ENCODE measurements around the gene CRAT.

The CRAT gene

DNA sequence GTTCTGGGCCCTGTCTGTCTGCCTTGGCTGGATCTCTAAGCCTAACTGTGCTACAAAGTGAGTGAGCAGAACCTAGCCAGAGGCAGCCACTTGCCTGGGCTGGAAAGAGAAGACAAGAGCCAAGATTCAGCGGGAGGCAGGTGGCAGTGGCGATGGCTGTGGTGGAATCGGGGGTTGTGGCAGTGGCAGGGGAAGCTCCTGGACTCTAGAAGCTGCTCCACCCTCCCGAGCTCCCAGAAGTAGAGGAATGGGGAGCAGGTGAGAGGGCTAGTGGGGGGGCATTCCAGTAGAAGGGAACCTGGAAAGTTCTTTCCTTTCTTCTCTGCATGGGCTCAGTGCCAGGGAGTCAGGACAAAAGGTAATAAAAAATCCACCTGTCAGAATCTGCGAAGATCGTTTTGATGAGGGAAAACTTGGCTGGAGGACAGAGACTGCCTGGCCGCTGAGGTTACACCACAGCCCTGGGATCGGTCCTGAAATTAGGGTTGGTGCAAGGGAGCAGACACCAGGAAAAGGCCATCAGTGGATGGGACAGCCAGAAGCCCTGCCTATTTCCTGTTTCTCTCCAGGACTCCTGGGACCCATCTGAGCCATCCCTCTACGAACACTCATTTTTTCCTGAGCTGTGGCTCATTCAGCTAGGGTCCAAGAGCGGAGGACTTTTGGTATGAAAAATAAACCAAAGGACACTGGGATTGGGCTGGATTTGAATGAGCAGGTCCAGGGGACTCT, 1.6 kb downstream of the CRAT start:
- DNase-seq: no peak

DNA sequence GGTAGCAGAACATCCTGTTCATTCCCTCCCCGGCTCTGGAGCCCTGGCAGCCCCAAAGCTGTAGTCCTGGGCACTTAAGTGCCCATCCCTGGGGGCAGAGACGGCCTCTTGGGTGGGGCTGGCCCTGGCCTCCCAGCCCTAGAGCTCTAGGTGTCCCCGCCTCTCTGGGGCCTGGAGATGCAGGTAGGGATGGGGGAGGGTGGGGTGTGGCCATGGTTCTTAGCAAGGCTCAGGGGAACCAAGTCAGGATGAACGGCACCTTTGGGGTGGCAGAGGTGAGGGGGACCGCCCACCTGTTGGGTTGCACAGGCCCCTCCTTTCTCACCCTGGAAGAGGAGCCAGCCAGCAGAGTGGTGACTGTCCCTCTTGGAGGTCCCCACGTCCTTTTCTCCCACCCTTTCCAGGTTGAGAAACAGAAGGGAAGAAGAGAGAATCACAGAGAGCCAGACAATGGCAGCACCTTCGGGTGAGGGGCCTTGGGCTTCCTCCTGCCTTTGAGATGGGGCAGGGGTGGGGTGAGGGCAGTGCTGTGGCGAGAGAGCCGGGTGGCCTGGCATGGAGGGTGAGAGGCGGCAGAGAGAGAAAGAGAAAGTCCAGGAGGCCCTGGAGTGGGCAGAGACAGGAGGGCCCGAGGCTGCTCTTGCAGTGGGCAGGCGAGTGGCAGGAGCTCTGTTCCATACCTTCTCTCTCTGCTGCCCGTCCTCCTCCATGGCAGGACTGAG, 2.3 kb downstream of the CRAT start:
- DNase-seq: no peak

DNA sequence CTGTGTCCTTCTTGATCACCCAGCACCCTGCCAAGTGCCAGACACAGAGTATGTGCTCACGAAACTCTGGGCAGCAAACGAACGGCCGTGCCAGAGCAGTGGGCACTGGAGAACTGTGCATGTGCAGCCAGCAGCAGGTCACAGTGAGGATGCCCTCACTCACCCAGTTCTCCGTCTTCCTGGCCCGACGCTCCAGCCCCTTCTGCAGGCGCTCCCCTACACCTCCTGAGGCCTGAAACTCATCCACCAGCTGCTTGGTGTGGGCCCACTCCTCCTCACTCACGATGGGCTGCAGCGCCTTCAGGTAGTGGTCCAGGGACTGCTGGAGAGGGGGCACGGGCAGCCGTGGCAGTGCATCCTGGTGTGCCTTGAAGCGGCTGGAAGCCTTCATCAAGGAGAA, 2.9 kb downstream of the CRAT start:
- DNase-seq: no peak

DNA sequence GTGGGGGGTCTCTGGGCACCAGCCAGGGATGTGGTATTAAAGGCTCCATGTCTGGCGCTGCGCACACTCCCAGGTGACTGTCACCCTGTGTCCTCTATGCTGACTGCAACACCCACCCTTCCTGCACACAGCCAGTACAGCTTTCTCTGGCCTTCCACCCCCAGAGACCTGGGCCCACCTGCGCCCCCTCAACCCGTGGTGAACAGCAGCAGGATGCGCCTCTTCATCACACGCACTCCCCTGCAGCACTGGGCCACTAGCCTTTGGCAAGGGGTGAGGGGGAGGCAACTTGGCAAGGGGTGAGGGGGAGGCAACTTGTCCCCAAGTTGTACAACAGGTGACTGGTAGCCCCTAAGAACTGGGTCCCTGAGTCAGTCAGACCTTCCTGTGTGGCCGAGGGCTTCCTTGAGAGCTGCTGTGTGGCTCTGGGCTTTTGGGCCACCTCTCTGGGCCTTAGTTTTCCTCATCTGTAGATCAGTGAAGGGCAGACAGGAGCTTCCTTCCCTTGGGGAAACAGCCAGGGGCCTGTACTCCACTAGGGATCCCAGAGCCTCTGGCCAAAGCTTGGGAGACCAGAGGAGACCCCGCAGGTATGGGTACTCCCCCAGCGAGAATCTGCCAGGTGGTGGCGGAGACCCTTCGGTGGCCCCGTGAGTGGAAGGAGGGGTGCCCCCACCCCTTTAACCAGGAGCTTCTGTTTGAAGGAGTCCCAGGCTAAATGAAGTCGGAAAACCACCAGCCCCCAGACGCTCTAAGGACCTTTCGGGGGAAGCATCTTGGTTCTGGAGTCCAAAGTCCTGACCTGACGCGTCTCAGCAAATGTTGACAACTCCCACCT, 4.5 kb downstream of the CRAT start:
- no peak for DNase-seq

DNA sequence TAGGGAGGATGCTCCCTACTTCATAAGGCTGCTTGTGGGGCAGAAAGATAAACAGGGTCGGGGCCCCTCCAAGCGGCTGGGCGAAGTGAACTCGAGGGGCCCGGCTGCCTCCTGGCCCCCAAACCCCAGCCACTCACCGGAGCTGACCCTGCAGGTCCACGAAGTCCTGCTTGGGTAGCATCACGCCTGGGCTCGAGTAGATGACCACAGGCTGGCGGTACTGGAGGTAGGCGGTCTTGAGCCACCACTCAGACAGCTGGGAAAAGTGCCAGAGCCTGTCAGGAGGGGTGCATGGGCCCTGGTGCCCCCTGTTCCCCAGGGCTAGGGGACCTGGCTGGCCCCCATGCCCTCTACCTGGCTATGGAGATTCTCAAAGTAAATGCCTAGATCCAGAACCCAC, 6.5 kb downstream of the CRAT start:
- no peak for DNase-seq

DNA sequence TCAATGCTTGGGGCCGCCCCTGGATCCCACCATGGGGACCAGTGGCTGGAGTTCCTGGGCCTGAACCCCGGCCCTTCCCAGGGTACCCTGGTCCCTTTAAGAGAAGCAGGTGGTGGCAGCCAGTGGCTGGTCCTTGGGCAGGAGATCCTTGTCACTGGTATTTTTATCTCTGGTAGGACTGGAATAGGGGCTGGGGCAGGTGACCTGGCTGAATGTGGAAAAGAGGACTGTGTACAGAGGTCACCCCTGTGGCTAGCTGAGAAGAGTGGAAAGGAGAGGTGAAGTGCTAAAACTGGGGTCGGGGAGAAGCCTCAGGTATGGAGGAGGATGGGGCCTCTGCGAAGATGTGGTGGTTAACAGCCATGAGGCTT, 7.0 kb downstream of the CRAT start:
- no peak for DNase-seq

DNA sequence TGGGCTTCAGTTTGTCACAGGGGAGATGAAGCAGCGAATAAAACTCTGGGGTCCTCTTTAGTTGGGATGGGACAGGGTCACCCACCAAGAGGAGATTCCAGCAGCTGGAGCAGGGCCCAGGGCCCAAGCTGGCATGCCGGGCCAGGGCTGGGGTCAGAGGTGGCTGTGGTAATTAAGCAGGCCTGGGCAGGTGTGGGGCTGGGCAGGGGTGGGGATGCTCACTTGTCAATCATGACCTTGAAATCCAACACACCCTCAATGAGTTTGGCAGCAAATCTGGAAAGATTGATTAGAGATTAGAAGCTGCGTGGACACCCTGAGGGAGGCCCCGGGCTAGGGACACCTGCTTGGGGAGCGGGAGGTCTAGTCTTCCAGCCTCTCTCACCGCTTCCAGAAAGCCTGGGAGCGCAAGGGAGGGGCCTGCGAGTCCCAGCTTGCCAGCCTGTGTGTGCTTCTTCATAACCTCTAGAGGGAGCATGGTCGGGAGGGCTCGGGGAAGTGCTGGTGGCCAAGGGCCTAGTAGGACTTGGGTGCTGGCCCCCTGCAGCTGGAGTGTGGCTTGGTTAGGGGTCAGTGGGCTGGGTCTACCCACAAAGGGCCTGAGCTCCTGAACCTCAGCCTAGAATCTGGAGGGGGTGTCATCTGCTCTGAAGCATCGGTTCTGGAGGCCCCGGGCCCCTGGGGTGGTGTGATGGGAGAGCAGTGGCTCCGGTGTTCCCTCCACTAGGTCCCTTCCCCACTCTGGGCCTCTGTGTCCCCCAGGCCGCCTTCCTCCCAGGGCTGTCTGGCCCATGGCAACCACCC, 7.6 kb downstream of the CRAT start:
- DNase-seq: peak; percentile 51

DNA sequence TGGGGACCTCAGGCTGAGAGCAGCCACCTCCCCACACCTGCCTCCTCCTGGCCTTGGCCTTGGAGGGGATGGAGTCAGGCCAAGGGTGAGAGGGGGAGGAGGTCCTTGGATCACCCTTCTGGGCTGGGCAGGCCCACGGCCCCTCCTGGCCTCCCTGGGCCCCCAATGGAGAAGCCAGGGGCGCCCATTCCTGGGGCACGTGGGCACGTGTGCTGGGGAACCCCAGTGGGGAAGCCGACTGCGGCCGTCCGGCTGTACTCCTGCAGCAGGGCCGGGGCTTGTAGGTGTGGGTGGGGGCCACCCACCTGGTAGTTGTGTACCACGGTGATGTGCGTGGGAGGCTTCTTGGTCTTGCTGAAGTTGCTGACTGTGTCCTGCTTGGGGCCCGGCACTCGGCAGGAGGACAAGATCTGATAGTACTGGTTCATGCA, 8.5 kb downstream of the CRAT start:
- no peak for DNase-seq

DNA sequence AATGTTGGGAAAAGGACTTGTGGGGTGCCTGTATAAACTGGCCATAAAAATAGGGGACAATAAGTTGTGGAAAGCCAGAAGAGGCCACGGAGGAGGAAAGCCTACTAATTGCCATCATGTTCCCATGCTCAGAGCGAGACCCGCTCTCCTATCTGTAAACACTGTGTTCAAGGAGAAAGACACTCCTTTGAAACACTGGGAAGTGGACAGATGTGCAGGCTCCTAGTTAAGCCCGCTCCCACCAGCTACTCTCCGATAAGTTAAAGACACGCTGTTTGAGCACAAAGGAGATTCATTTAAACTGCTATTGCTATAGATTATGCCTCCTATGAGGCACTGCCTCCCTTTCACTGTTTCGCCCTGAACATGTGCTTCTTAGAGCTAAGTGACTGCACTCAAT, 9.3 kb downstream of the CRAT start:
- DNase-seq: no peak

DNA sequence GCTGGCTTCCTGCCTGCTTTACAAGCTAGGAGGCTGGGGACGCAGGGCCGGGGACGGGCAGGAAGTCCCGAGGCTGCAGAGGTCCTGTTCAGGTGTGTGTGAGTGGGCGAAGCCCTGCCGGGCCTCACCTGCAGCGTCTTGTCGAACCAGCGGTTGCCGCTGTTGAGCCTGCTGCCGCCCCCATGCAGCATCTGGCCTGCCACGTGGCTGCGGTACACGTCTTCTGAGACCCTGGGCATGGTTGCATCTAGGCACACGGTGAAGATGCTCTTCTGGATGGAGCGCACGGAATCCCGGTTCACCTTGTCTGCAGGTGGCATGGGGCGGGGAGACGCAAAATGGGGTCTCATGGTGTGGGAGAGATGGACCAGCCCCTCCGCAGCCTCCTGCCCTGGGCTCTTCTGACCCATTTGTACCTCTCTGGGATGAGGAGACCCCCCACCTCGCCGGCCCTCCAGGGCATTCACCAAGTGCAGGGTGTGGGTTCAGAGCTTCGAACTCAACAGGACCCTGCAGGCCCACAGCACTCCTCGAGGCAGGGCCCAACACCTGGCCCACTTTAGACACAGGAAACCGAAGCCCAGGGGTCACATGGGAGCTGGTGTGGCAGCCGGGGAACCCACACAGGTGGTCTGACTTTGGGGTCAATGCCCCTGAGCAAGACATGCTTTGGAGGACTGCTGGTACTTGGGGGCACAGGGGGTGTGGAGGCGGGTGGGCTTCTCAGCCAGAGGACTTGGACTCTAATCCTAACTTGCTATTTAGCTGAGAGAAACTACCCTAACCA, 10.0 kb downstream of the CRAT start:
- no peak for DNase-seq

DNA sequence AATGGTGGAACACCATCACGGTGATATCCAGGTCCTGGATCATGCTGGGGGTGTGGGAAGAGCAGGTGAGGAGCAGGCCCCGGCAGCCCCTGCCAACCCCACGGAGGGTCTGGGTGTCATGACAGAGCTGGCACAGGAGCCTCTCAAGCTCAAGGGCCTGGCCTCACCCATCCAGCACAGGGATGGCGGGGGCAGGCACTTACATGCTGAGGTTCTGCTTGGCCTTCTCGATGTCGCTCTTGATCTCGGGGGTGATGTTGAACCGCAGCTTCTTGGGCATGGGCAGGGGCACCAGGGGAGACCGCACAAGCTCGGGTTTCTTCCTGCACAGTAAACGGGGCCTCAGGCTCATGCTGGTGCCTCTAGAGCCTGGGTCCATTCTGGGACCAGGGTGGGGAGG, 12.3 kb downstream of the CRAT start:
- no peak for DNase-seq

DNA sequence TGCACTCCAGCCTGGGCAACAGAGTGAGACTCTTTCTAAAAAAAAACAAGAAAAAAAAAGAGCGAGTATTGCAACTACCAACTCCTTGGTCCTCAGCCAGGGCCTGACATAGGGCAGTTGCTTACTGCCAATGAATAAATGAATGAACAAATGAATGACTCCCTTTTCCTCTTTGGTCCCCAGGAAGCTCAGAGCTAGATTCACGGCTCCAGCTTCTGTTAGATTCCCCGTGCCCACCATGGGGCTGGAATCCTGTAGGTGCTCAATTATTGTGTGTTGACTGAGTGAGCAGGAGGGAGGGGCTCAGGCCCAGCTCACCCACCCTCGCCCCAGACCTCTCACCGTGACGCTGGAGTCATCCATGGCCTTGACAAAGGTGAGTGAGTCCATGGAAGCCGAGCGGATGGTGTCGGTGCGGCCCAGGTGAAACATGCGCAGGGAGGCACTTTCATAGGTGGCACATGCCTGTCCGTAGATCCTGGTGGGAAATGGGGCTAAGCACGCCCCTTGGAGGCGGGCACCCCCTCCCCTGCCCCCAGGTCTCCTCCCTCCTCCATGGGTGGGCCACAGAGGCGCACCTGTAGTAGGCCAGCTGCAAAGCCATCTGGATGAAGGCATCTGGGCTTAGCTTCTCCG, 12.8 kb downstream of the CRAT start:
- no peak for DNase-seq

DNA sequence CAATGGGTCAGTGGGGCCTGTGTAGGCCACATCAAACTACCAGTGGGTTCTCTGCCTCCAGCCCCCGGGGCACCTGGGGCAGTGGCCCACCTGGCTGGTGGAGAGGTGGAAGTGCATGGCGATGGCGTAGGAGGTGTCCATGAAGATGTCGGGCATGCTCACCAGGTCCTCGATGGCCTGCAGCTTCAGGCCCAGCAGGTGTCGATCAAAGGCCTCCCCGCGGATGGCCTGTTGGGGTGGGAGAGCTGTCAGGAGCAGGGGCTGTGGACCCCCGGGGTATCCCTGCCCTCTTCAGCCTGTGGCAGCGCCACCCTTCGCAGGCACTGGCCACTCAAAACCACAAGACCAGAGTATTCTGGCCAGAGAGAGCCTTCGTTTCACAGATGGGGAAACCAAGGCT, 14.7 kb downstream of the CRAT start:
- DNase-seq: no peak

DNA sequence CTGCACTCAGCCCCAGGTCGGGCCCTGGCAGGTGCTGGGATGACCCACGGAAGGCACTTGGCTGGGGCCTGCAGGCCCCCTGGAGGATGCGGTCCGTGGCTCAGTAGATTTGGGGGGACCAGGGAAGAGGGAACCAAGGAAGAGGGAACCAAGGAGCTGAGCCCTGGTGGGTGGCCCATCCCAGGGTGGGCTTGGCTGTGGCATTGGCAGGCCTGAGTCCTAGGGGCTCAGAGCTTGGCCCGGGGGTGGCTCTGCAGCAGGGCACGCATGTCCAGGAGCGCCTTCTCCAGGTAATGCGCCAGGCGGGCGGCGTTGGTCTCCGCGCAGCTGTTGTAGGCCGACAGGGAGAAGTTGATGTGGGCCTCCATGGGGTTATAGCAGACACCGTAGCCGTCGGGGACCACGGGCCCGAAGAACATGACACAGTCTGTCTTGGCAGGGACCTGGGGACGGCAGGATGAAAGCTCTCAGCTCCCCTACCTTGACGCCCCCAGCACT, 15.4 kb downstream of the CRAT start:
- DNase-seq: no peak

DNA sequence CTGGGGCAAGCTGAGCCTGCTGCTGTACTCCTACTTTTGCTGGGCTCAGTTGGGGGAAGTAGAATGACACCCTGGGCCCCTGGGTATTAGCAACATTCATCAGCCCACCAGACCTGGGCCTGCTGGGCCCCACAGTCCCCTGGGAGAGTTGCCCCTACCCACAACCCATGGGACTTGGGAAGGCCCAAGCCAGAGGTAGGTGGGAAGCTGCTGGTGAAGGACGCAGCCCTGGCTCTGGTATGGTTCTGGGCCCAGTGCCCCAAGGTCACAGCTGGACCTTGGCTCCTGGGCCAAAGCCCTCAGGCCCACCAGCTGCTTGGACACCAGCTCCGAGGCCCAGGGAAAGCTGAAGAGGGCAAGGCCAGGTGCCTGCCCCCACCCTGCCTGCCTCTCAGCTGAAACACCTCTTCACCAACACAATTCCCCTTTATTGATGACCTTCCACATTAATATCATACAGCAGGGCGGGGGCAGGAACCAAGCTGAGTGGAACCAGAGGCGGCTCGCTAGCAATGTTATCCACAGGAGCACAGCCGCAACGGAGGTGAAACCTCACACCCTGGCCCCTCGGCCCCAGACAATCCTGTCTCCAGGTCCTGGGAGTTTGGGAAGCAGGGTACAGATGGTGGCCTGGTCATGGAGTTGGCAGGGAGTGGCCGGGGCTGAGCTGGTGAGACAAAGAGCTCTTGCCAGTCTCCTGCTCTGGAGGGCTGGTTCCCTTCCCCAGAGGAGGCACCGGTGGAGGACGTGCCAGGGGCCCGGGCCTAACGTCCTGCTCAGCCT, 16.0 kb downstream of the CRAT start:
- no peak for DNase-seq

DNA sequence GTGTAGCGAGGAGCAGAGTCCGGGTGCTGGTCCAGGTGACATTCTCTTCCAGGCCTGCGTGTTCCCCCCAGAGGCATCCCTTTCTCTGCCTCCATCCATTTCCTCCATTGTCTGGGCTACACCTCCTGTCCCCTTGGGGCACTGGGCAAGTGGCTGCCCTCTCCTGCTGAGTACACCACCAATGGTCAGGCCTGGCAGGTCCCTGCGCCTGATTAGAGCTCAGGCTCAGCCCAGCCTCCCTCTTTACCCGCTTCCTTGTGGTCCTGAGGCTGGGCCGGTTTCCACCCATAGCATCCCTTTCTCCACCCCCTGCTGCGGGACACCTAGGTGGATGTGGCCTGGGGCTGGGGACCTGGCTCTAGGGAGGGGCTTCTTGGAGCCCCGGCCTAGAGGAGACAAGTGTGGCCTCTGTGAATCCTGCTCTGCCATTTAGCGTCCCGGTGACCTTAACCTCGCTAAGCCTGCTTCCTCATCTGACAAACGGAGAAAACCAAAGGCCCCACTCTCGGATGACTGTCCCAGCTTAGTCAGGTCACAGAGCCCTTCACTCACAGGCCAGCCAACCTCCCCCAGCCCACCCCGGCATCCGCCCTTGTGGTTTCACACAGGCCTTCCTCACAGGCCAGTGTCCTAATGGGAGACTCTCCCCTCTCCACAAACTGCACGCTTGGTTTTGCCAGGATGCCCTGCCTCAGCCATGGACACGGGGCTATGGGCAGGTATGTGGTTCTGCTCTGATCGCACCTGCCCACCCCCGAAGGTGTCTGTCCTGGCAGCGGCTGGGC, 16.8 kb downstream of the CRAT start:
- peak; percentile 56 for DNase-seq

DNA sequence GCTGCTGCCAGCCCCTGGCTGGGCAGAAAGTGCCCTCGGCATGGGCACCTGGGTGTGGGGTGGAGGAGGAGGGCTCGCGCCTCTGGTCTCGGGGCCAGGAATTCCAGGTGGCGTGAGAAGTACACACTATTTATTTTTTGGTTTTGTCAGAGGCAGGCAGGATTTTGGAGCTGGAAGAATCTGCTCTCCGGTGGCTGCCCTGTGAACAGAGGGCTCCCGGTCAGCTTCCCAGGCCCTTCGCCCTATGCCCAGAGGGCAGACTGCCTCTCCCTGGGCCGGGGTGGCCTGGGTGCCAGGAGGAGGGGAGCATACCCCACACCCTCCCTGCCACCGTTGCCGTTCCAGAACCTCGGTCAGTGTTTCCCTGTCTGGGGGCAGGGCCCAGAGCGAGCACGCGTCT, 21.3 kb downstream of the CRAT start:
- no peak for DNase-seq

DNA sequence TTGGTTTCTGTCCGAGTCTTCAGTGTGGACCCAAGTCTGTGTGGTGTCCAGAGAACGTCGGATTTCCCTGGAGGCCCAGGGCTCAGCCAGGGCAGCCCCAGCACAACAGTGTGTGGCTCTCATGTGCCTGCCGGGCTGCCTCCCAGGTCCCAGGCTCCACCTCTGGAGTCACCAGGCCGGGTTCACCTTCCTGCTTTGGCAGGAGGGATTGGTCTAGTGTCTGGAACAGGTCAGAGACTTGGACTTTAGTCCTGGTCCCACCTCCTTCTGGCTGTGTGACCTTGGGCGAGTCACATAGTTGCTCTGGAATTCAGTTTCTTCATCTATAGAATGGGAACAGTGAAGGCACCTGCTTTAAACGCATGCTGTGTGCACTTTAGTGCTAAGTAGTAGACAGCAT, 26.5 kb downstream of the CRAT start:
- no peak for DNase-seq

DNA sequence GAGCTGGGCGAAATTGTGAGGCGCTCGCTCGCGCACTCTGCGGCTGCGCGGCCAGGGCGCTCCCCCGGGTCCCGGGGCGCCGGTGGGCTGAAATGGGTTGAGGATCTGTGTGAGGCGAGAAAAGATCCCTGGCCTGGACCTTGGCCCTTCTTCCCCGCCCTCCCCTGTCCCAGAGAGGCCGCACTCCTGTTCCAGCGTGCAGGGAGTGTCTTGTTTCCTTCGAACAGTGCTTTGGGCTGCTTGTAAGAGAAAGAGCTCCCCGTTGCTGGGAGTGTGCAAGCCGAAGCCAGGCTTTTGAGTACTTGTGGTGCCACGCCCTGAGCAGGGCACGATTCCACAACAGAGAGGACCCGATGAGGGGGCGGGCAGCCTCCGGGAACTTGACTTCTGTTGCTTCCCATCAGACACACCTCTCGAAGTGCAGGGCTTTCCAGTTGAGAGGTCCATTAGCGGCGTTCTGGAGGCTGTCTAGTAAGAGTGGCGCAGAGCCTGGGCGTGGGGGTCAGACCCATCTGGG, 29.1 kb downstream of the CRAT start:
- DNase-seq: no peak
